MM.1S (cell line): Measurements from ENCODE around the gene CACNA1I.

Source experiments
- DNase-seq: peaks from one replicate; pipeline ENCODE4 v3.0.0-alpha.2; 2015
- H2AFZ ChIP-seq: fragments of 300-600 bp; sonication (generic); 2 replicates; pipeline ENCODE4 v1.6.0; 2016; ENCODE audit warnings: antibody characterized with exemption, low read length
- H3F3A ChIP-seq: fragments of 300-600 bp; sonication (generic); 2 replicates; pipeline ENCODE4 v1.6.1; 2016; ENCODE audit warnings: mild to moderate bottlenecking, antibody characterized with exemption, low read length, moderate library complexity, mixed read lengths; ENCODE audit not compliant: insufficient read depth
- H3K27ac ChIP-seq: fragments of 300-600 bp; sonication (generic); 2 replicates; pipeline ENCODE4 v1.5.1; 2016; ENCODE audit warnings: mild to moderate bottlenecking, low read length
- H3K27me3 ChIP-seq: fragments of 300-600 bp; sonication (generic); replicated peaks from 2 replicates; pipeline ENCODE4 v1.6.0; 2016; ENCODE audit warnings: low read length; ENCODE audit not compliant: insufficient read depth
- H3K36me3 ChIP-seq: fragments of 300-600 bp; sonication (generic); replicated peaks from 2 replicates; pipeline ENCODE4 v1.6.1; 2016; ENCODE audit warnings: mild to moderate bottlenecking, low read length, mixed read lengths; ENCODE audit not compliant: insufficient read depth
- H3K4me1 ChIP-seq: fragments of 300-600 bp; sonication (generic); 2 replicates; pipeline ENCODE4 v1.6.1; 2016; ENCODE audit warnings: low read length, mixed read lengths
- H3K4me2 ChIP-seq: fragments of 300-600 bp; sonication (generic); 2 replicates; pipeline ENCODE4 v1.6.0; 2016; ENCODE audit warnings: low read depth, low read length
- H3K4me3 ChIP-seq: fragments of 300-600 bp; sonication (generic); 2 replicates; pipeline ENCODE4 v1.5.1; 2016; ENCODE audit warnings: low read length, mixed read lengths
- H3K79me2 ChIP-seq: fragments of 300-600 bp; sonication (generic); 2 replicates; pipeline ENCODE4 v1.6.1; 2016; ENCODE audit warnings: mixed run types, low read length, mixed read lengths
- H3K9ac ChIP-seq: fragments of 300-600 bp; sonication (generic); 2 replicates; pipeline ENCODE4 v1.6.1; 2016; ENCODE audit warnings: low read length, mixed read lengths
- H3K9me2 ChIP-seq: fragments of 300-600 bp; sonication (generic); replicated peaks from 2 replicates; pipeline ENCODE4 v1.6.1; 2016; ENCODE audit warnings: mild to moderate bottlenecking, low read length, mixed read lengths; ENCODE audit not compliant: insufficient read depth
- H3K9me3 ChIP-seq: fragments of 300-600 bp; sonication (generic); replicated peaks from 2 replicates; pipeline ENCODE4 v1.6.1; 2016; ENCODE audit warnings: mild to moderate bottlenecking, low read length, mixed read lengths; ENCODE audit not compliant: insufficient read depth
- H4K20me1 ChIP-seq: fragments of 300-600 bp; sonication (generic); 2 replicates; pipeline ENCODE4 v1.6.1; 2016; ENCODE audit warnings: mild to moderate bottlenecking, low read length, moderate library complexity, mixed read lengths; ENCODE audit not compliant: insufficient read depth
- CTCF ChIP-seq: fragments of 300-600 bp; sonication (generic); IDR thresholded peaks from 2 replicates; pipeline ENCODE4 v1.5.1; 2016; ENCODE audit warnings: antibody characterized with exemption, low read length, mixed read lengths
- EZH2 ChIP-seq: fragments of 300-600 bp; sonication (generic); optimal IDR thresholded peaks from 2 replicates; pipeline ENCODE3; 2017; ENCODE audit warnings: low read depth, mild to moderate bottlenecking, antibody characterized with exemption, low read length, mixed read lengths
- EZH2phosphoT487 ChIP-seq: fragments of 300-600 bp; sonication (generic); IDR thresholded peaks from 2 replicates; pipeline ENCODE4 v1.6.1; 2018; ENCODE audit warnings: antibody characterized with exemption, low read length

CACNA1I gene

GRCh38 chr22:39569066-39569465 lies 1.5 kb upstream of the CACNA1I start:
- H3K9ac ChIP-seq, result no peak overlapping the region

GRCh38 chr22:39570226-39570625 lies 327 bp upstream of the CACNA1I start:
- Histone ChIP-seq H3K4me1 (peaks cover 13% of the 10 kb centered on the region), H4K20me1 (no peaks in the 10 kb centered on the region), H3K79me2 (no peaks in the 10 kb centered on the region), H3K27me3 (peaks cover 18% of the 10 kb centered on the region; the same call in 1 of the 2 replicates), H3K9me2 (no peaks in the 10 kb centered on the region), H3K27ac (no peak overlapping the region), H3F3A (no peaks in the 10 kb centered on the region), H3K36me3 (no peaks in the 10 kb centered on the region), H3K9ac (no peak overlapping the region), H3K9me3 (no peaks in the 10 kb centered on the region), H2AFZ (no peak overlapping the region), H3K4me3 (no peak overlapping the region), H3K4me2 (no peak overlapping the region)
- no peak for DNase-seq
- TF ChIP-seq EZH2 (no peak), CTCF (no peak), EZH2phosphoT487 (no peak)

More at GRCh38 chr22:39569066-39569465, 1.5 kb upstream of the CACNA1I start:
- peaks cover 13% of the 10 kb centered on the region for H3K4me1 ChIP-seq
- no peaks in the 10 kb centered on the region for H3K9me3 ChIP-seq
- peaks cover 7% of the 10 kb centered on the region; the same call in 1 of the 2 replicates for H3K27me3 ChIP-seq
- H3K27ac ChIP-seq, result no peak overlapping the region
- H3K79me2 ChIP-seq, result no peaks in the 10 kb centered on the region
- no peak overlapping the region for H3K4me2 ChIP-seq
- no peak overlapping the region for H3K4me3 ChIP-seq
- DNase-seq, result no peak
- no peak overlapping the region for H2AFZ ChIP-seq
- no peaks in the 10 kb centered on the region for H4K20me1 ChIP-seq
- H3F3A ChIP-seq, result no peaks in the 10 kb centered on the region
- H3K9me2 ChIP-seq, result no peaks in the 10 kb centered on the region
- TF ChIP-seq EZH2 (no peak), EZH2phosphoT487 (no peak), CTCF (no peak)
- no peaks in the 10 kb centered on the region for H3K36me3 ChIP-seq

- no peak for DNase-seq
- Histone ChIP-seq H3K4me2 (no peak overlapping the region), H3K36me3 (no peaks in the 10 kb centered on the region), H3K9me3 (no peaks in the 10 kb centered on the region), H3K4me1 (peaks cover 13% of the 10 kb centered on the region), H3K79me2 (no peaks in the 10 kb centered on the region), H3K9me2 (no peaks in the 10 kb centered on the region), H3K4me3 (no peak overlapping the region), H3K27ac (no peak overlapping the region), H3K27me3 (peaks cover 31% of the 10 kb centered on the region), H4K20me1 (no peaks in the 10 kb centered on the region), H3F3A (no peaks in the 10 kb centered on the region), H3K9ac (no peak overlapping the region), H2AFZ (no peak overlapping the region)
- TF ChIP-seq CTCF, result no peak
- TF ChIP-seq EZH2, result no peak
- TF ChIP-seq EZH2phosphoT487, result no peak
Measured at GRCh38 chr22:39571538-39571937, 985 bp downstream of the CACNA1I start.
